Pancreas (tissue), 10 donors: ENCODE data around the gene KIF3C. TPM values are rescaled to one million over a fixed set of nuclear protein-coding genes. Genes with fewer than 3 reads are reported as not detected.

Experiments used
- ATAC-seq, 4 donors: fragments of 200-7000 bp; cut with Tn5 transposase; one replicate each; pipeline versions ENCODE4 v1.8.0 to v1.9.1; 2020; ENCODE audit warnings: mild to moderate bottlenecking in 4 of 4, moderate library complexity in 4 of 4
- DNase-seq, 6 donors: peaks; one replicate each; pipeline ENCODE4 v3.0.0-alpha.2; 2020
- FAIRE-seq: peaks from 2 replicates; lab custom pipeline; 2012; peaks lifted over from hg19 to GRCh38; lab: Jason Lieb, UNC
- H3K27ac ChIP-seq, 4 donors: fragments of 200-600 bp; sonication (generic); 1 replicate in 3 of 4; 2 replicates in 1 of 4; pipeline versions ENCODE4 v1.5.0 to v1.8.0; 2020
- H3K27me3 ChIP-seq, 4 donors: fragments of 200-600 bp; one replicate each; pipeline ENCODE4 v1.8.0; 2021
- H3K36me3 ChIP-seq, 3 donors: fragments of 200-600 bp; sonication (generic) in 1 of 3; one replicate each; pipeline versions ENCODE4 v1.5.0 to v1.8.0; 2020 to 2021
- H3K4me1 ChIP-seq, 3 donors: fragments of 200-600 bp; one replicate each; pipeline ENCODE4 v1.8.0; 2021
- H3K4me3 ChIP-seq, 4 donors: fragments of 200-600 bp; sonication (generic) in 2 of 4; one replicate each; pipeline versions ENCODE4 v1.5.0 to v1.8.0; 2020 to 2021
- H3K9me3 ChIP-seq, 4 donors: fragments of 200-600 bp; one replicate each; pipeline ENCODE4 v1.8.0; 2021
- CTCF ChIP-seq, 4 donors: fragments of 200-600 bp; sonication (generic) in 3 of 4; IDR thresholded peaks; one replicate each; pipeline versions ENCODE4 v1.5.0 to v1.8.0; 2021; ENCODE audit warnings: antibody characterized with exemption in 4 of 4
- WGBS, 2 donors: extraction: QIAGEN DNeasy Blood & Tissue Kit; methylation state at CpG; one replicate each; pipeline ENCODE4 v1.1.7; 2013; 5-methylcytosine and 5-hydroxymethylcytosine counted together
- intact Hi-C, 3 donors: fragments of 100-400 bp; cut with DNase I; formaldehyde crosslinking; loops; one replicate each; pipeline versions ENCODE4 v1.11.1 to v1.14.2; 2022
- polyA plus RNA-seq, 2 donors: library from polyadenylated mRNA; stranded (reverse); fragments of 200-250 nt; gene quantifications; one replicate each; pipeline ENCODE4 v1.2.3, GENCODE V29; 2013
- total RNA-seq, 6 donors: library from RNA; stranded (reverse); fragmentation: NEBNext Ultra II Directional in 4 of 6; extraction: Animal tissue kit (Norgen Biotek cat#: 25700) in 4 of 6; gene quantifications; one replicate each; pipeline versions ENCODE4 v1.2.1 to v1.2.4, GENCODE V29; 2021 to 2023
- donor health status: healthy with polysubstance abuse.
- donor health status: DM: no; HTN: no; CAD: no; lungs with moderate emphysema.
- donor health status: DM: no; HTN: no; CAD: no.
- donor health status: control.
- donor health status: control.
- donor health status: Bipolar disorder and iron deficiency.
- donor health status: DM: yes; HTN: yes; CAD: no.
- donor health status: DM: no; HTN: no; CAD: no.
- donor health status: DM: no; HTN: no; CAD: no.
- donor health status: DM: yes; HTN: yes; CAD: no.

Gene KIF3C
- total and polyA plus RNA-seq, 8 donors, result 0.38 to 8.2 (median 2.0) TPM

GRCh38 chr2:25982968-25983280 is 627 bp upstream of the KIF3C start:
- ATAC-seq (no peak), FAIRE-seq (no peak), DNase-seq (no peak)
- peak overlapping the region; percentile 69 to 85 (median 80) for H3K4me3 ChIP-seq
- no peaks in the 10 kb centered on the region for H3K4me1 ChIP-seq
- WGBS, 2 donors, result 50 to 55% methylated on average over 15 of the region's 15 CpGs
- H3K36me3 ChIP-seq, result no peaks in the 10 kb centered on the region
- no peaks in the 10 kb centered on the region for H3K27me3 ChIP-seq
- peak overlapping the region in 1 of 4 donors; percentile 54 for H3K27ac ChIP-seq
- TF ChIP-seq CTCF (IDR thresholded peaks at IDR 0.05), result no peak
- H3K9me3 ChIP-seq, result no peaks in the 10 kb centered on the region
- intact Hi-C loops, result loop anchor here in 1 of 3 donors (10.0 kb wide), 1 partner anchor 162 kb away; no protein-coding TSS in a partner anchor

GRCh38 chr2:25981596-25982272 is 563 bp downstream of the KIF3C start:
- intact Hi-C loops, result loop anchor here in 1 of 3 donors (10.0 kb wide), 1 partner anchor 163 kb away; no protein-coding TSS in a partner anchor
- DNase-seq, result peak in 3 of 6 donors; percentile 27 to 70 (median 60)

GRCh38 chr2:25980951-25981350 is 1.3 kb downstream of the KIF3C start:
- H3K4me1 ChIP-seq, result no peaks in the 10 kb centered on the region
- H3K4me3 ChIP-seq, result no peak overlapping the region
- no peaks in the 10 kb centered on the region for H3K27me3 ChIP-seq
- intact Hi-C loops, result loop anchor here in 1 of 3 donors (10.0 kb wide), 1 partner anchor 164 kb away; no protein-coding TSS in a partner anchor
- ATAC-seq (no peak), FAIRE-seq (no peak), DNase-seq (no peak)
- H3K36me3 ChIP-seq, result no peaks in the 10 kb centered on the region
- H3K9me3 ChIP-seq, result no peaks in the 10 kb centered on the region
- 92 to 94% methylated on average over 13 to 14 of the region's 14 CpGs for WGBS, 2 donors
- H3K27ac ChIP-seq, result no peak overlapping the region
- no peak for TF ChIP-seq CTCF (IDR thresholded peaks at IDR 0.05)

More at GRCh38 chr2:25981596-25982272, 563 bp downstream of the KIF3C start:
- Histone ChIP-seq H3K27me3 (no peaks in the 10 kb centered on the region), H3K4me3 (peak overlapping the region; percentile 69 to 85 (median 80)), H3K36me3 (no peaks in the 10 kb centered on the region), H3K9me3 (no peaks in the 10 kb centered on the region), H3K4me1 (no peaks in the 10 kb centered on the region), H3K27ac (no peak overlapping the region)
- 17% methylated on average over 41 to 44 of the region's 44 CpGs for WGBS, 2 donors
- TF ChIP-seq CTCF (IDR thresholded peaks at IDR 0.05), result no peak
- peak; percentile 53 to 65 (median 57) for ATAC-seq
- no peak for FAIRE-seq

GRCh38 chr2:25980076-25980887 is 2.0 kb downstream of the KIF3C start:
- H3K27me3 ChIP-seq, result no peaks in the 10 kb centered on the region
- FAIRE-seq (no peak), DNase-seq (no peak), ATAC-seq (no peak)
- 89 to 93% methylated on average over 29 of the region's 29 CpGs for WGBS, 2 donors
- no peak overlapping the region for H3K4me3 ChIP-seq
- no peaks in the 10 kb centered on the region for H3K4me1 ChIP-seq
- H3K36me3 ChIP-seq, result no peaks in the 10 kb centered on the region
- H3K9me3 ChIP-seq, result no peaks in the 10 kb centered on the region
- no peak for TF ChIP-seq CTCF (IDR thresholded peaks at IDR 0.05)
- intact Hi-C loops, result loop anchor here in 1 of 3 donors (10.0 kb wide), 1 partner anchor 165 kb away; no protein-coding TSS in a partner anchor
- no peak overlapping the region for H3K27ac ChIP-seq
